ENCODE results near the gene WDR72.
"Not testable (repeated sequence)": the region's sequence is repeated elsewhere in the genome, so short reads cannot be mapped to it uniquely, and the experiment has no call there.

Gene WDR72

DNA sequence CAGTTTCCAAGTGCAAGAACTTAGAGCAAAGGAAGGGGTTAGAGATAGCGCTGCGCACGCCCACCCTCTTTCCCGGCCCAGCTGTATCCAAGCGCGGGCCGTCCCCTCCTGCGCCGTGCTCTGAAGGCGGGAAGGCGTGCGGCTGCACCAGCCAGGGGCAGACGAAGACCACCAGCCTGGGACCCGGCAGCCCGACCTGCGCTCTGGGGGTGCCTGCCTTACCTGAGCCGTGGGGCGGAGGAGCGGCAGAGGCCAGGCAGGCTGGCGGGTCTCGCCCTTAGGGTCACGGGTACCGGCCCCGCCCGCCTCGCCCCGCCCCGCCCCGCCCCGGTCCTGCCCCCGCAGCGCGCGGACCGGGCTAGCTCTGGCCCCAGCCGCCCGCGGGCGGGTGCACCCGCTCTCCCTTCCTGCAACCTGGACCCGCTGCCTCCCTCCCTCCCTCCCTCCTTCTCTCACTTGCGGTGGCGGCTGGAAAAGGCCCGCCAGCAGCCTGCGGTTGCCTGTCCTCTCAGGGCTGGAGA lies at the start of gene WDR72:
Gene WDR72, minus strand, starts transcription at position 253 of the 521 bp plus-strand sequence. CDS start 26,514 bp downstream, outside the sequence.
- DNase-seq: no peak

DNA sequence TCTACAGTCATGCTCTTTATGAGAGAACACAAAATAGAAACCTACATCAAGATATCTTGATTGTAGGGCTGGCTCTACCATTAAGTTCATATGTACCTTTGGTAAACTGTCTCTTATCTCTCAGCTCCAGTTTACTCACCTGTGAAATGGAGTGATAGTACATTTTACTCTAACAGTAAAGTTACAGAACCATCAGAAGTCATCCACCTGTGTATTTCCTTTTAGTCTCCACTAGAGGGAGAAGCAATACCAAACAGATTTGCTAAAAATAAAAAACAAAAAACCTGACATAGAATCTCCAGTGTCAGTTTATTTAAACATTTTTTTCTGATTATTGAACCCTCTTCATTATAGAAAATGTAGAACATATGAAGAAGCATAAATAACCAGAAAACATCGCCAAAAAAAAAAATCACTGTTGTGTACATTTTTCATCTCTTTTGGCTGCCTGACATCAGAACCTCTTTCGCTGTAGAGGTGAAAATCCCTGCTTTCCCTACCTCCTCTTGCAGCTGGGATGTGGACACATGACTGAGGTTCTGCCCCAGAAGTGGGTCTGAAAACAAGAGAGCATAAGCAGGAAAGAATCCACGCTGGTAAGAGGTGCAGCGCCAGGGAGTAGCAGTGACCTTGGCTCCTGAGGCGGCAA lies 48.7 kb upstream of the WDR72 start:
- DNase-seq: no peak

DNA sequence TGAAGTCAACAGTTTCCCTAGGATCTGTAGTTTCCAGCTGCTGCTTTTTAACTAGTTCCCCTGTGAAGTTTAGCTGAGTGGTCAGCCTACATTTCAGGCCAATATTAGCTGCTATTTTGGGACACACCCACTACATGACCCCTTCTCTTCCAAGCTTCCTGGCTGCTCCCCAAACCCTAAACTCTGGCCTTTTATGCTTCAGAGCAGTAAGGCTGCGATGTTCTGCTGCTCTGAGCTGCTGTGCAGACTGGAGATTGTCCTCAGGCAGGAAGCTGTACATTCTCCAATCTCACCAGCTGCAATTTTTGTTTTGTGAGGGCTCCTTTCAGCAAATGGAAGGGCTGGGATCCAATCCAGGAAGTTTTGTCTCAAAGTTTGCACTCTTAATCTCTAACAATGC lies 48.0 kb upstream of the WDR72 start:
- no peak for DNase-seq

DNA sequence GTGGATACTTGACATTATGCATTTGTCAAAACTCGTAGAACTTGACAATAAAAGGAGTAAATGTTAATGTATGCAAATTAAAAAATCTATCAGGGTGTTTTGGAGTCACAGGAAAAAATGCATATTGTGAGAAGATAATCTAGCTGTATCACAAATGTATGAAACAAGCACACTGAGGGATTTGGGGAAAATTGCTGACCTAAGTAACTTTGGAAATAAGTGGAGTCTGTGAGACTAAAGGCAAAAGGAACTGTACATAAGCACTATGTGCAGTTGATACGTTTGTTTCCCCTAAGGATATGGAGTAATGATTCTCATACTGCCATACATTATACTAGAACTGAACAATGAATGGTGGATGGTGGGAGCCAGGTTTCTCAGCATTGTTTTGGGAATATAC lies 43.2 kb upstream of the WDR72 start:
- no peak for DNase-seq

DNA sequence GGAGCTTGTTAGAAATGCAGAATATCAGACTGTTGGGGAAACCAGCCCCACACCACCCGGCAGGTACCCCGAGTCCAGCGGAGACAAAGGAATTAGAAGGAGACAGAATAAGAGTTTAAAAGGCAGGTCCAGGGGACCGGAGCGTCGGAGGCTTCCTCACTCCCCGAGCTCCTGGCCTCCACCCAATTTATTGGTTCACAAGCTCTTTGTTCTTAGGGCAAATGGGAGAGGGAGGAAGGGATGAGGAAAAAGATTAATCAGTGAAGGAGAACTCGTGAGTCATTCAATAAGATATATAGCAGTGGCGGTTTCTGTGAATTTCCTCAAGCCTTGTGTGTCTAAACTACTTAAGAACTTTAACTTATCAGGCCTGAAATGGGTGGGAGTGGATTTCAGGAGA lies 32.1 kb upstream of the WDR72 start:
- DNase-seq: no peak

DNA sequence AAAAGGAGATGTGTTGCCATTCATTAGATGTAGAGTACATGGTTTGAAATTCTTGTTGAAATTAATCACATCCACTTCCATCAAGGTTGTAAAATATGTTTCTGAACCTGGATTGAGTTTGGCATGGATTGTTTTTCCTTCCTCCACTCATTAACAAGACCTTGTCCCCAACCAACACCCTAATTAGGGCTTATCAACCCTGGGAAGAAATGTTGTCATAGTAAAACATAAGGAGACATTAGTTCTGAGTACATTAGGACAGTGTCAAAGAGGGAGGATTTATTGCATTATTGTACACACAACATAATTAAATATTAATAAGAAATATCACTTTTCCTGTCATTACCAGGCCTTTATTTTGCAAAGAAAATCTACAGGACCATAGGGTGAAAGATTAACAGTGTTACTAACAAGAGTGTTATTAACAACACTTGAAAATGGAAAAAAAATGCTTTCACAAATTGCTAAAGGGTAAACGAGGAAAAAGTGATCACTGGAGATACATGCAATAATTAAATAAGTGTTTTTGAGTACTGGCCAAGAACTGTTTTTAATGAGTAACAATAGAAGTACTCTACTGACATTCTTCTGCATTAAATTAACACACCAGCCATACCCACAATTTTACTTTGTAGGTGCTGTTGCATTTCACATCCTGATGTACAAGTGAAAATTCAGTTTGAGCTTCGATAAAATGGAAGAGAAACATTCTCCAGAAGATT lies 30.4 kb upstream of the WDR72 start:
- no peak for DNase-seq

DNA sequence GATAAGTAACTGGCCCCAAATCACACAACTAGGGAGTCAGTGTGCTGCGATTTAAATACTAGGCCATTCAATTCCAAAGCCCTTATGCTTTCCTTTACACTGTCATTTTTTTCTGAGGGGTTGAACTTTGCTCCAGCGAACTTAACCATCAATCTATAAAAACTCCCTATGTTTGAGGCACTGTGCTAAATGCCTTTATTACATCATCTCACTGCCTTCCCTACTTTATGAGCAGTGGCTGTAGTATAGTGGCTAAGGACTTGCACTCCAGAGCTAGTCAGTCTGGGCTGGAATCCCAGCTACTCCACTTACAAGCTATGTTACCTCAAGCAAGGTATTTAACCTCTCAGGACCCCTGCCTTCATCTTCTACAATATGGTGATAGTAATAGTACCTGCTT lies 26.9 kb upstream of the WDR72 start:
- no peak for DNase-seq

DNA sequence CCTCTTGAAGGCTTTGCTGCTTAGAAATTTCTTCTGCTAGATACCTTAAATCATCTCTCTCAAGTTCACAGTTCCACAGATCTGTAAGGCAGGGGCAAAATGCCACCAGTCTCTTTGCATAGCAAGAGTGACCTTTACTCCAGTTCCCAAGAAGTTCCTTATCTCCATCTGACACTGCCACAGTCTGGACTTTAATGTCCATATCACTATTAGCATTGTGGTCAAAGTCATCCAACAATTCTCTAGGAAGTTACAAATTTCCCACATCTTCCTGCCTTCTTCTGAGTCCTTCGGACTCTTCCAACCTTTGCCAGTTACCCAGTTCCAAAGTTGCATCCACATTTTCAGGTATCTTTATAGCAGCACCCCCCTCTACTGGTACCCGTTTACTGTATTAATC lies 25.8 kb upstream of the WDR72 start:
- DNase-seq: not testable (repeated sequence)

DNA sequence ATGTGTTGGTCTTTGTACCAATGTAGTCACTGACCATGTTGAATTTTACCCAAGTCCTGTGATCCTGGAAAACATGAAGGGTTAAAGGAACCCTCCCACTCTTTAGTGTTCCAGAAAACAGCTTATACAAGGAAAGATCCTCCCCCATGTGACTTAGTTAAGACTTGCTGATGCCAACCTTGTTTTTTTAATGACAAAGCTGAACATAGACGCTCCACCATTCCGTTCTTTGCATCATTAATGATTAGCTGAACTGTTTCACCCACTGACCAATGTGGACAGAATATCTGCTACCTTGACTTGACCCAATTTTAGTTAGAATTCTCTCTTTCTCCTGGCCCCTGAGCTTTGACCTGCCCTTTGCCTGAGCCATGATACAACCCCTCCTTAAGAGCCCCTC lies 3.5 kb upstream of the WDR72 start:
- no peak for DNase-seq

DNA sequence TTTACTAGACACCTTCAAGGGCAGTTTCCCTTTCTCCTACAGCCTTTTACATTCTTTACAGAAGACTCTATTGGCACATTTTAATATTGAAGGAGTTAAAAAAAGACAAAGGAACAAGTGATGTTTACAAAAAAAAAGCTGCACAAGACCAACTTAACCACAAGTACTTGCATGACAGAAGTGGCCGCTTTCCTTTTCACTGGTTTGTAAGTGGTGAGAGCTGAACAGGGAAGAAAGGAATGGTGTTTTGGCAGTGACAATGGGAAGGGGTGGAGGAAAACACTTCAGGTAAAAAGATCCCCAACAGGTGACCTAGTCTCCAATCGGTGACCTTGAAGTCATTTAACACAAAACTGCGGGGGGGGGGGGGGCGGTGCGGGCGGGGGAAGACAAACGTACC lies 1.1 kb downstream of the WDR72 start:
- DNase-seq: no peak

DNA sequence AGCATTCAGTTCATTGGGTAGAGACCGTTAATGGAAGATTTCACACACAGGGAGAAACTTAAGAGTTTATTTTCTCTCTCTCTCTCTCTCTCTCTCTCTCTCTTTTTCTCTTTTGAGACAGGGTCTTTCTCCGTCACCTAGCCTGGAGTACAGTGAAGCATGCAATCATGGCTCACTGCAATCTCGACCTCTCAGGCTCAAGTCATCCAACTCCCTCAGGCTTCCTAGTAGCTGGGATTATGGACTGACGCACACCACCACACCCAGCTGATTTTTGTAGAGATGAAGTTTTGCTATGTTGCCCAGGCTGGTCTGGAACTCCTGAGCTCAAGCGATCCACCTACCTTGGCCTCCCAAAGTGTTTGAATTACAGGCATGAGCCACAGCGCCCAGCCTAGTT lies 1.6 kb downstream of the WDR72 start:
- DNase-seq: no peak

DNA sequence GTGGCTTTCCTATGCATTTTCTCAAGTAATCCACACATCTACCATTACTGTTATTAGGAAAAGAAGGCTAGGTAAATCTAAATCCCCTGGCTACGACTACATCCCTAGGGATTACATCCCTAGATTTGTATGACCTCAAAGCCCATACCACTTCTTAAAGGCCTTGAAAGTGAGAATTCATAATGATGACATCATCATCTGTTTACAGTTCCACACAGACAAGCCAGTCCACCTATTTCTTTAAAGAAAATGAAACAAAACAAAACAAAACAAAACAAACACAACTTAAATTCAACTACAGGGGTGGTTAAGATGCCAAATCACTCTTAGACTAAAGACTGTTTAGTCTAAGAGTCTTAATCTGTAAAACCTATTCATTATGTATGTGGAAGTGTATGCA lies 5.7 kb downstream of the WDR72 start:
- no peak for DNase-seq

DNA sequence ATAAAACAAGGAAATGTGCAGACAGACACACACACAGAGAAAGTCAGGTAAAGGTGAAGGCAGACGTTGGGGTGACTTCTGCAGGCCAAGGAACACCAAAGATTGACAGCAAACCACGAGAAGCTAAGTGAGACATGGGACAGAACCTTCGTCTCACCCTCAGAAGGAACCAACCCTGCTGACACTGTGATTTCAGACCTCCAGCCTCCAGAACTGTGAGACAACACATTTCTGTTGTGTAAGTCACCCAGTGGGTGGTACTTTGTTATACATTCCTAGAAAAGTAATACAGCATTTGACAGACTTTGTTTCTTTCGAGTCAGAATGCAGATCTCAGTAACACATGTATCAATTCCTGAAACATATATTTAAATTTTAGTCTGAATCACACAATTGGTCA lies 7.1 kb downstream of the WDR72 start:
- no peak for DNase-seq

DNA sequence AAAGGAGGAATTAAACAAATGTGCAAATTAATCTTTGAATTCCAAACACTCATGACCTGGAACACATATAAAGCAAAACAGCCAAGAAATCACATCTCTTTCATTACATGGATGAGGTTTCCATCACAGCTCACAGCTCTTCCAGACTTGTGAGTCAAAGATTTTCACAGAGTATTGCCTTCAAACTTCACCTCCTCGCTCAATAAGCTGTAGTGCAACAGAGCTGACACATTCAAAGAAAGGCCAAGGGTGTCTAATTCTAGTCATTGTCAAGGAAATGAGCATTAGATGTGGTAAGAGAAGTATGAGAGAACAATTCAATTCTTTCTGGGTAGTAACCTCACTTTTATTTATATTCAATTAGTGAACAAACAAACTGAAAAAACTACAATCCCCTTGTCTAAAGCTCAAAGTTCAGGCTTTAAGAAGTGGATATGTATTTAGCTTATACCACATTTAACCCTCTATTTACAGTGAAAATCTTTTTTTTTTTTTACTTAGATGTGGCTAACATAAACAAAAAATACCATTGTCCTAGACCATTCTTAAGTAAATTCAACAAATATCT lies 11.9 kb downstream of the WDR72 start:
- no peak for DNase-seq

DNA sequence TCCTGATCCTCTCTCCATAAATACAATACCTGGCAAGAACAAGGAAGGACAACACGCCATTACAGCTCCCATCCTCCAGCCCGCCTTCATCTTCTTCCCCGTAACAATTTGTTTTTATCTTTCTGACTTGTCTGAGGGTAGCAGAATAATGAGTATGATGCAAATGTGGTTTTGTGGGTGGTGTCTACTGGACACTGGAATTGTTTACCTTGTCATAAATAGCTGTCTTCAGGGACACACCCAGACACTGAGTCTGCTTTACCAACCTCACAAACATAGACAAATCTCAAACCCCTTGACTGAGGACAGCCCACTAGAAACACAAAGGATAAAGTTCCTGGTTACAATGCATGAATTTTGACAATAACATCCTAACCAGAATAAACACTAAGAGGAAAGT lies 13.4 kb downstream of the WDR72 start:
- DNase-seq: no peak

DNA sequence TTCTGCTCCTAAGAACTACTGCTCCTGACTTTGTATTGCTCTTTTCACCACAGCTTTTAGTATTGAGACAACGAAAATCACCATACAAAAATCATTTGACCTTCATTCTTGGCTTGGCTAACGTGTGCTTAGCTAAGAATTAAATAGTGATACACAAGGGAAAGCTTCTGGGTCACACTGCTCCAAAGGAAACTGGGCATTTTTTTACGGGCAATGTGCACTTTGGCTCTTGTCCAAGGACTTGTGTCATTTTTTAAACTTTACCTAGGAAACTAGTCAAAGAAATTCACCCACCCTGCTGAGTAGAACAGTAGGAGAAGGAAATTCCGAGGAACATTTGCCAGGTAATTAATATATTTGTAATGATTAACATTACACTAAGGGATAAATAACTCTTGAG lies 19.8 kb downstream of the WDR72 start:
- no peak for DNase-seq

DNA sequence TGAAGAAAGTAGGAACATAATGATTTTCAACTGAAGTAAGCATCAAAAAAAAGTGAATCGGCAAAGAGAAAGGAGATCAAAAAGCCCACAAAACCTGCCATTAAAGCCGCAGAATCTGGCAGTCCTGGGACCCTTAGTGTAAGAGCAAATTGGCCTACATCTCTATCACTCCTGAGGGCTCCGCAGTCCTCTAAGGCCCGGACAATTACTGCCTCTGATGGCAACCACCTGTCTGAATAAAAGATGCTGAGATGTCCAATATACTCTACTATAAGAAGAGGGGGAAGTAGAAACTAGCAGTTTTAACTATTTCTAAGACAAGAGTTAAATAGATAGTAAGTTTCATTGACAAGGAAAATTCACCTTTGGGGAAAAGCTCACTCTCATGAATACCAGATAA lies 20.3 kb downstream of the WDR72 start:
- DNase-seq: no peak

DNA sequence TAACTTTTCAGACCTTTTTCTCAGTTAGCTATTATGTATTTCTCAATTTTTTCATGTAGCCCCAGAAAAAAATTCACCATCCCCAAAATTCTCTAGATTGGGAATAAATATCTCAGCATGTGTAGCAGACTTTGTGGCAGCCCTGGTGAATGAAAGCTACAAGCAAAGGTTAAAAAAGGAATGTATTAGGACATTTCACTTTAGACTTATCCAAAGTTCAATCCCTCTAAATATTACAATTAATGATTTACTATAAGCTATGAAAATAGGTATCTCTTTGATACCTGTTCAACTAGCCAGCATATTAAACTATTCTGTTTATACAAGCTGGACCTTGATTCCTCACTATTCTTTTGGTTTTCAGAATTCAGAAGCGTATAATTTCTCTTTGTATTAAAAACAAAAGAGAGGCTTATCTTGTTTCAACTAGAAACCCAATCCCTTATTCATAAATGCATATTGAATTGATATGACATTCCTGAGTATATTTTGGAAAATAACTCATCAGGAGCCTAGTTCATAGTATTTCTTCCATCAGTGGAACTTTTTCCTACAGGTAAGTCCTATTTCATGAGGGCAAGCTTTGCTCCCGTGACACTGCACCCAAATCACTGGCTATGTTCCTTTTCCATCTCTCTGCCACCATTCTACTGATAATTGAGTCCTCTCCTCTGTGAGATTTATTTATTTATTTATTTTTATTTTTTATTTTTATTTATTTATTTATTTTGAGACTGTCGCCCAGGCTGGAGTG lies 38.0 kb downstream of the WDR72 start:
- DNase-seq: no peak

DNA sequence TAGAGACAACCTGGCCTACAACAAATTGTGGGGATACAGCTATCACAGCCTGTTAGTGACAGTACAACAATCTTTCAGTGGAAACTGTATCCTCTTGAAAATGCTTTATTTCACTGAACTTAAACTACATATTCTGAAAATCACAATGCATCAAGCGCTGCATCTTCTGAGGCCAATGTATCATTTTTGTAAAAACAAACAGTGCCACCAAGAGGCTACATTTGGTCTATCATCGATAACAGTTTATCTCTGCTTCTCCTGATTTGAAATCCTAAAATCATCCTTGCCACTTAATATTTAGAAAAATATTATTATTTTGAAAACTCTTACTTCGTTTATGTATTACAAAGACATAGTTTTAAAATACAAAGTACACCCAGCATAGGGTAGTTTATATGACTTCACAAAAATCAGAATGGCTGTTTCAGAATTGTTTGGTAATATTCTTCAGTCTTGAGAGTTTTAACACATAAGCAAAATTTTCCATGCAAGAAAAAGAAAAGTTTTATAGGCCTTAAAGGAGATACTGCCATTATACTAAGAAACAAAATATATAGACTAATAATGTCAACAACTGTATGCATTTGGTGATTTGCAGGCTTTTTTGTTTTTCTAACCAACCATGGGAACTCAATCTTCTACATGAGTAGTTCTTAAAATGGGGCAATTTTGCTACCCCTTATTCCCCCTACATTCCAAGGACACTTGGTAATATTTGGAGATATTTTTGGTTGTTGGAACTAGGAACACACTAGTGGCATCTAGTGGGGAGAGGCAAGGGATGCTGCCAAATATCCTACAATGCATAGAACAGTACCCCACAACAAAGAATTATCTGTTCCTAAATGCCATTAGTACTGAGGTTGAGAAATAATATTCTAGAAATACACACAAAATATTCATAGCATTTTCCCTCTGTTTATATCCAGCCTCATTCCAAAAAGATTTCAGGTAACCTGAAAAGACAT lies 42.3 kb downstream of the WDR72 start:
- DNase-seq: no peak

DNA sequence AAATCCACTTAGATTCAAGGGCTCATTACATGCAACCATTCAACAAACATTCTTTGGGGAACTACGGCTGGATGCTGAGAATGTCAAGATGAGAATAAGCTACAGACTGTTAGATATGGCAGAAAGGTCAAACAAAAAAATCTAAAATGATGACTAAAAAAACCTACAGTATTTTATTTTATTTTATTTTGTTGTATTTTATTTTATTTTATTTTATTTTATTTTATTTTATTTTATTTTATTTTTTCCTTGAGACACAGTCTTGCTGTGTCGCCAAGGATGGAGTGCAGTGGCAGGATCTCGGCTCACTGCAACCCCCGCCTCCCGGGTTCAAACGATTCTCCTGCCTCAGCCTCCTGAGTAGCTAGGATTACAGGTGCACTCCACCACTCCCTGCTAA lies 46.2 kb downstream of the WDR72 start:
- DNase-seq: no peak

DNA sequence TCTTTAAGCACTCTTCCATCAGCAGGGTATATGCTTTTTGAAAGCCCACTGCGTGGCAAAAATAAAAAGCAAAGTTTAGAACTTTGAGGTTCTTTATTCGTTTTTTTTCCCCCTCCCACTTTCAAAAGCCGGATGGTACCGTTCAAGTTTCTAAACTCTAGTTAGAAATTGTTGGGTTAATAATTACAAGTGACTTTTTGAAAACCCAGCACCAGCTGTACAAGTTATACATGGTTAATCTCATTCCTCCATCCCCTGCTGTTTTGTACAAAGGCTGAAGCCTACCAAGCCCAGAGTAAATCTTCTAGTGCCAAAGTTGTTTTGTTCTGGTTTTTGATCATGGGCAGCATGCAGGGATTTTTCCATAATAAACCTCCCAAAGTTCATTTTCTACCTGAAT lies 48.6 kb downstream of the WDR72 start:
- DNase-seq: no peak

DNA sequence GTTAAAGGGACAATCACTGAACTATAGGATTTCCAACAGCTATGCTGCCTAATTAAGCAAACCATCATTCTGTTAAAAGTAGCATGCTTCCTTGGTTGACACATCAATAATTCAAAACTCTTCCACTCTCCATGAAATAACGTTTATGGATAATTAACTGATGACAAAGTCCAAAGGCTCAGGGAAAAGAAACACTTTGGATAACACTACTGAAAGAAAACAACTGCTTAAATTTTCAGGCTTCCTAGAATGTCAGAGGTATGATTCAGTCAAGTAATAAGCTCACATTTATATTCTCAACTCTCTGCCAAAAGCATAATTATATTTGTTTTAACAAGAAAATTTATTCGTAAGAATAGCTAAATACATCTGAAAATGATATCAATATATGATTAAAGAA lies 49.6 kb downstream of the WDR72 start:
- no peak for DNase-seq

Data from activated T-cell treated with anti-CD3 and anti-CD28 coated beads, Interleukin-2, amount 50 U/mL, for 48 hours (primary cell).